DND-41 (cell line): ENCODE results near the gene PRTFDC1.

Experiments used
- EZH2 ChIP-seq: IDR thresholded peaks from 3 replicates; pipeline ENCODE4 v1.6.1; 2012; ENCODE audit warnings: borderline replicate concordance, low read depth, mild to moderate bottlenecking, moderate library complexity, low read length, inconsistent platforms; ENCODE audit not compliant: severe bottlenecking
- TF ChIP-seq, protein P1 (sequence below): IDR thresholded peaks from 2 replicates; pipeline ENCODE4 v1.5.1; 2012; ENCODE audit warnings: borderline replicate concordance, low read length, moderate library complexity, mild to moderate bottlenecking; ENCODE audit not compliant: poor library complexity, severe bottlenecking; ENCODE audit errors: extremely low read depth

DNA sequence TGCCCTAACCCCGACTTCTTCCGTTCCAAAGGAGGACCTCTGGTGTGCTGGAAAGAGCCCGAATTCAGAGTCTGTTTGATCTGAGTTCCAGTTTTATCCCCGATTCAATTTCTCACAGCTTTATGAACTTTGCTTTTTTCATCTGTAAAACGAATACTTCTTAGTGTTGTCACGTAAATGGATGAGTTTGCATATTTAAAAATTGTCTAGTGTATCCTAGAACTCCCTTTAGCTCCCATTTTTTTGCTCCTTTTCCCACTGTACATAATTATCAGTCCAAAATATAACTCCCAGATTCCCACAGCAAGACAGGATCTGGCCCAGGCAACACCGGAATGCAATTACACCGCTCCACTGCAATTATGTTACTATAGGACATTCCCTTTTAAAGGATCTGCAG is 148.0 kb downstream of the PRTFDC1 start:
- no peak for TF ChIP-seq EZH2
- TF ChIP-seq, protein P1, sequence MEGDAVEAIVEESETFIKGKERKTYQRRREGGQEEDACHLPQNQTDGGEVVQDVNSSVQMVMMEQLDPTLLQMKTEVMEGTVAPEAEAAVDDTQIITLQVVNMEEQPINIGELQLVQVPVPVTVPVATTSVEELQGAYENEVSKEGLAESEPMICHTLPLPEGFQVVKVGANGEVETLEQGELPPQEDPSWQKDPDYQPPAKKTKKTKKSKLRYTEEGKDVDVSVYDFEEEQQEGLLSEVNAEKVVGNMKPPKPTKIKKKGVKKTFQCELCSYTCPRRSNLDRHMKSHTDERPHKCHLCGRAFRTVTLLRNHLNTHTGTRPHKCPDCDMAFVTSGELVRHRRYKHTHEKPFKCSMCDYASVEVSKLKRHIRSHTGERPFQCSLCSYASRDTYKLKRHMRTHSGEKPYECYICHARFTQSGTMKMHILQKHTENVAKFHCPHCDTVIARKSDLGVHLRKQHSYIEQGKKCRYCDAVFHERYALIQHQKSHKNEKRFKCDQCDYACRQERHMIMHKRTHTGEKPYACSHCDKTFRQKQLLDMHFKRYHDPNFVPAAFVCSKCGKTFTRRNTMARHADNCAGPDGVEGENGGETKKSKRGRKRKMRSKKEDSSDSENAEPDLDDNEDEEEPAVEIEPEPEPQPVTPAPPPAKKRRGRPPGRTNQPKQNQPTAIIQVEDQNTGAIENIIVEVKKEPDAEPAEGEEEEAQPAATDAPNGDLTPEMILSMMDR = no peak
